ENCODE measurements around the gene FMN1. TPM values are rescaled to one million over a fixed set of nuclear protein-coding genes. Genes with fewer than 3 reads are reported as not detected.

The FMN1 gene
- polyA plus RNA-seq, 1 donor from 2014 or later: 0.40 TPM

GRCh38 chr15:32775103-32775502, 419.4 kb downstream of the FMN1 start:
- no peaks in the 10 kb centered on the region for H4K20me1 ChIP-seq (ENCODE audit: insufficient read depth)
- no peak overlapping the region for H3K9ac ChIP-seq (ENCODE audit: low read length)
- H3F3A ChIP-seq (ENCODE audit: insufficient read depth, low read length, poor library complexity, severe bottlenecking): no peaks in the 10 kb centered on the region
- no peak overlapping the region for H3K4me3 ChIP-seq (ENCODE audit: low read length)
- TF ChIP-seq POLR2AphosphoS5 (IDR thresholded peaks at IDR 0.05) (no peak), MXI1 (conservative IDR thresholded peaks at IDR 0.05; ENCODE audit: poor library complexity, severe bottlenecking) (no peak), SMC3 (conservative IDR thresholded peaks at IDR 0.05; ENCODE audit: poor library complexity) (no peak), CTCF (IDR thresholded peaks at IDR 0.05; ENCODE audit: poor library complexity, severe bottlenecking) (no peak), EP300 (conservative IDR thresholded peaks at IDR 0.05; ENCODE audit: poor library complexity, severe bottlenecking) (no peak), EZH2 (IDR thresholded peaks at IDR 0.05; ENCODE audit: borderline replicate concordance, insufficient read depth, low read length, poor library complexity, severe bottlenecking) (no peak), REST (IDR thresholded peaks at IDR 0.05; ENCODE audit: borderline replicate concordance) (no peak), TAF1 (IDR thresholded peaks at IDR 0.05; ENCODE audit: low read depth) (no peak), RAD21 (conservative IDR thresholded peaks at IDR 0.05) (no peak)
- H3K4me2 ChIP-seq (ENCODE audit: low read length): no peak overlapping the region
- no peak overlapping the region for H3K27ac ChIP-seq (ENCODE audit: low read length)
- H2AFZ ChIP-seq (ENCODE audit: low read depth, low read length): no peak overlapping the region
- no peaks in the 10 kb centered on the region for H3K9me2 ChIP-seq (ENCODE audit: insufficient read depth, low read length)
- peaks cover 12% of the 10 kb centered on the region for H3K9me3 ChIP-seq (ENCODE audit: low read length)
- H3K27me3 ChIP-seq (ENCODE audit: insufficient read depth, low read depth, low read length): no peaks in the 10 kb centered on the region
- H3K36me3 ChIP-seq (ENCODE audit: insufficient read depth, low read length): no peaks in the 10 kb centered on the region
- H3K79me2 ChIP-seq (replicated peaks; ENCODE audit: insufficient read depth, low read length): no peaks in the 10 kb centered on the region

GRCh38 chr15:32774022-32774421, 420.5 kb downstream of the FMN1 start:
- no peak overlapping the region for H3K9ac ChIP-seq (ENCODE audit: low read length)
- H3K4me2 ChIP-seq (ENCODE audit: low read length): no peak overlapping the region
- no peaks in the 10 kb centered on the region for H3K79me2 ChIP-seq (replicated peaks; ENCODE audit: insufficient read depth, low read length)
- H3K27me3 ChIP-seq (ENCODE audit: insufficient read depth, low read depth, low read length): no peaks in the 10 kb centered on the region
- H3K9me3 ChIP-seq (ENCODE audit: low read length): peaks cover 6% of the 10 kb centered on the region
- no peak overlapping the region for H2AFZ ChIP-seq (ENCODE audit: low read depth, low read length)
- no peak for TF ChIP-seq TAF1 (IDR thresholded peaks at IDR 0.05; ENCODE audit: low read depth)
- TF ChIP-seq CTCF (IDR thresholded peaks at IDR 0.05; ENCODE audit: poor library complexity, severe bottlenecking): no peak
- no peak for TF ChIP-seq EP300 (conservative IDR thresholded peaks at IDR 0.05; ENCODE audit: poor library complexity, severe bottlenecking)
- TF ChIP-seq EZH2 (IDR thresholded peaks at IDR 0.05; ENCODE audit: borderline replicate concordance, insufficient read depth, low read length, poor library complexity, severe bottlenecking): no peak
- TF ChIP-seq RAD21 (conservative IDR thresholded peaks at IDR 0.05): no peak
- TF ChIP-seq SMC3 (conservative IDR thresholded peaks at IDR 0.05; ENCODE audit: poor library complexity): no peak
- TF ChIP-seq REST (IDR thresholded peaks at IDR 0.05; ENCODE audit: borderline replicate concordance): no peak
- no peak for TF ChIP-seq POLR2AphosphoS5 (IDR thresholded peaks at IDR 0.05)
- TF ChIP-seq MXI1 (conservative IDR thresholded peaks at IDR 0.05; ENCODE audit: poor library complexity, severe bottlenecking): no peak
- no peaks in the 10 kb centered on the region for H4K20me1 ChIP-seq (ENCODE audit: insufficient read depth)
- no peaks in the 10 kb centered on the region for H3K36me3 ChIP-seq (ENCODE audit: insufficient read depth, low read length)
- no peaks in the 10 kb centered on the region for H3F3A ChIP-seq (ENCODE audit: insufficient read depth, low read length, poor library complexity, severe bottlenecking)
- H3K4me3 ChIP-seq (ENCODE audit: low read length): no peak overlapping the region
- H3K9me2 ChIP-seq (ENCODE audit: insufficient read depth, low read length): no peaks in the 10 kb centered on the region
- H3K27ac ChIP-seq (ENCODE audit: low read length): no peak overlapping the region
